Measurements from ENCODE around the gene WHAMM. TPM values are rescaled to one million over a fixed set of nuclear protein-coding genes. Genes with fewer than 3 reads are reported as not detected.

The WHAMM gene
- total RNA-seq, 2 donors from 2014 or later, result 91.2 to 99.7 TPM

- Mint-ChIP-seq H3K36me3 (ENCODE audit: low read depth) (peaks cover 4% of the 10 kb centered on the region), H3K27ac (no peak overlapping the region), H3K4me1 (no peaks in the 10 kb centered on the region), H3K27me3 (peaks cover 23% of the 10 kb centered on the region), H3K4me3 (no peak overlapping the region)
- ATAC-seq (no peak), DNase-seq (no peak)
- H3K9me3 ChIP-seq (ENCODE audit: control insufficient read depth, low read length, poor library complexity, severe bottlenecking), result no peaks in the 10 kb centered on the region
These were observed 62.5 kb downstream of the WHAMM start for GRCh38 chr15:82871832-82872484.

GRCh38 chr15:82873000-82873680 is 63.7 kb downstream of the WHAMM start:
- H3K4me1 Mint-ChIP-seq, result no peaks in the 10 kb centered on the region
- no peak for DNase-seq
- peaks cover 23% of the 10 kb centered on the region for H3K27me3 Mint-ChIP-seq
- H3K27ac Mint-ChIP-seq, result no peak overlapping the region
- peaks cover 4% of the 10 kb centered on the region for H3K36me3 Mint-ChIP-seq (ENCODE audit: low read depth)
- H3K4me3 Mint-ChIP-seq, result no peak overlapping the region
- no peak for ATAC-seq
- no peaks in the 10 kb centered on the region for H3K9me3 ChIP-seq (ENCODE audit: control insufficient read depth, low read length, poor library complexity, severe bottlenecking)

- H3K36me3 Mint-ChIP-seq (ENCODE audit: low read depth), result peaks cover 4% of the 10 kb centered on the region
- no peak for ATAC-seq
These were observed 64.8 kb downstream of the WHAMM start for GRCh38 chr15:82874267-82874666.

GRCh38 chr15:82874961-82875360 is 65.5 kb downstream of the WHAMM start:
- ATAC-seq (no peak), DNase-seq (no peak)
- Mint-ChIP-seq H3K27me3 (peaks cover 17% of the 10 kb centered on the region), H3K36me3 (ENCODE audit: low read depth) (peaks cover 4% of the 10 kb centered on the region), H3K27ac (no peak overlapping the region), H3K4me1 (no peaks in the 10 kb centered on the region), H3K4me3 (no peak overlapping the region)
- no peaks in the 10 kb centered on the region for H3K9me3 ChIP-seq (ENCODE audit: control insufficient read depth, low read length, poor library complexity, severe bottlenecking)

More at GRCh38 chr15:82874267-82874666, 64.8 kb downstream of the WHAMM start:
- no peak overlapping the region for H3K27ac Mint-ChIP-seq
- no peak for DNase-seq
- no peaks in the 10 kb centered on the region for H3K9me3 ChIP-seq (ENCODE audit: control insufficient read depth, low read length, poor library complexity, severe bottlenecking)
- H3K4me3 Mint-ChIP-seq, result no peak overlapping the region
- peaks cover 18% of the 10 kb centered on the region for H3K27me3 Mint-ChIP-seq
- H3K4me1 Mint-ChIP-seq, result no peaks in the 10 kb centered on the region

- H3K4me1 Mint-ChIP-seq, result peaks cover under 1% of the 10 kb centered on the region
- no peak for ATAC-seq
- H3K27me3 Mint-ChIP-seq, result peaks cover 21% of the 10 kb centered on the region
- H3K36me3 Mint-ChIP-seq (ENCODE audit: low read depth), result peaks cover 4% of the 10 kb centered on the region
- H3K4me3 Mint-ChIP-seq, result no peak overlapping the region
- H3K9me3 ChIP-seq (ENCODE audit: control insufficient read depth, low read length, poor library complexity, severe bottlenecking), result no peaks in the 10 kb centered on the region
- no peak for DNase-seq
- H3K27ac Mint-ChIP-seq, result no peak overlapping the region
These were observed 66.1 kb downstream of the WHAMM start for GRCh38 chr15:82875411-82876003.

GRCh38 chr15:82877825-82878224 is 68.4 kb downstream of the WHAMM start:
- H3K27me3 Mint-ChIP-seq, result peaks cover 7% of the 10 kb centered on the region
- no peak overlapping the region for H3K4me3 Mint-ChIP-seq
- H3K9me3 ChIP-seq (ENCODE audit: control insufficient read depth, low read length, poor library complexity, severe bottlenecking), result no peaks in the 10 kb centered on the region
- peaks cover 2% of the 10 kb centered on the region for H3K4me1 Mint-ChIP-seq
- H3K27ac Mint-ChIP-seq, result no peak overlapping the region
- ATAC-seq, result no peak
- no peak for DNase-seq
- H3K36me3 Mint-ChIP-seq (ENCODE audit: low read depth), result peaks cover 2% of the 10 kb centered on the region

GRCh38 chr15:82878325-82878724 is 68.9 kb downstream of the WHAMM start:
- no peak for DNase-seq
- H3K27me3 Mint-ChIP-seq, result peaks cover 7% of the 10 kb centered on the region
- H3K9me3 ChIP-seq (ENCODE audit: control insufficient read depth, low read length, poor library complexity, severe bottlenecking), result no peaks in the 10 kb centered on the region
- no peak overlapping the region for H3K4me3 Mint-ChIP-seq
- H3K4me1 Mint-ChIP-seq, result peaks cover 2% of the 10 kb centered on the region
- peaks cover 2% of the 10 kb centered on the region for H3K36me3 Mint-ChIP-seq (ENCODE audit: low read depth)
- no peak for ATAC-seq
- no peak overlapping the region for H3K27ac Mint-ChIP-seq

- Mint-ChIP-seq H3K4me1 (peaks cover 2% of the 10 kb centered on the region), H3K36me3 (ENCODE audit: low read depth) (peaks cover 2% of the 10 kb centered on the region), H3K27ac (peak overlapping the region; percentile 16), H3K27me3 (peaks cover 7% of the 10 kb centered on the region), H3K4me3 (no peak overlapping the region)
- no peaks in the 10 kb centered on the region for H3K9me3 ChIP-seq (ENCODE audit: control insufficient read depth, low read length, poor library complexity, severe bottlenecking)
- ATAC-seq (no peak), DNase-seq (no peak)
These were observed 71.3 kb downstream of the WHAMM start for GRCh38 chr15:82880704-82881103.

- H3K9me3 ChIP-seq (ENCODE audit: control insufficient read depth, low read length, poor library complexity, severe bottlenecking), result no peaks in the 10 kb centered on the region
- no peak overlapping the region for H3K4me3 Mint-ChIP-seq
- peaks cover 2% of the 10 kb centered on the region for H3K4me1 Mint-ChIP-seq
- no peak overlapping the region for H3K27ac Mint-ChIP-seq
- no peak for DNase-seq
- peaks cover 2% of the 10 kb centered on the region for H3K36me3 Mint-ChIP-seq (ENCODE audit: low read depth)
- no peak for ATAC-seq
- H3K27me3 Mint-ChIP-seq, result peaks cover 7% of the 10 kb centered on the region
These were observed 72.3 kb downstream of the WHAMM start for GRCh38 chr15:82881747-82882146.

- peaks cover 2% of the 10 kb centered on the region for H3K4me1 Mint-ChIP-seq
- DNase-seq, result no peak
- H3K27ac Mint-ChIP-seq, result no peak overlapping the region
- no peaks in the 10 kb centered on the region for H3K9me3 ChIP-seq (ENCODE audit: control insufficient read depth, low read length, poor library complexity, severe bottlenecking)
- H3K4me3 Mint-ChIP-seq, result no peak overlapping the region
- H3K36me3 Mint-ChIP-seq (ENCODE audit: low read depth), result peaks cover 2% of the 10 kb centered on the region
- H3K27me3 Mint-ChIP-seq, result peaks cover 7% of the 10 kb centered on the region
- ATAC-seq, result no peak
These were observed 73.0 kb downstream of the WHAMM start for GRCh38 chr15:82882273-82882928.

Other genes with a start within 250 kb of the WHAMM start
- under 1 TPM; 0.32 to 0.50 TPM for gene CPEB1, start 162.3 kb upstream of the WHAMM start, total RNA-seq
- under 1 TPM; 0.10 TPM for gene AP3B2, start 99.8 kb upstream of the WHAMM start, total RNA-seq
- gene FSD2, start 3.6 kb upstream of the WHAMM start, total RNA-seq, result not detected
- 1 to 10 TPM; 2.3 to 5.8 TPM for gene HOMER2, start 143.1 kb downstream of the WHAMM start, total RNA-seq
- 10 to 100 TPM; 16.4 to 24.2 TPM for gene RAMAC, start 176.6 kb downstream of the WHAMM start, total RNA-seq
- 10 to 100 TPM; 12.9 to 13.9 TPM for gene C15orf40, start 202.0 kb downstream of the WHAMM start, total RNA-seq

All from T-helper 17 cell (primary cell).